Thyroid gland (tissue), 4 donors: Measurements from ENCODE around the gene RBMX.

Source experiments
- CTCF ChIP-seq, 6 experiments: fragments of 200-600 bp in 3 of 6; fragments of 450-650 bp in 3 of 6; sonication (generic) in 3 of 6; IDR thresholded peaks; one replicate each; pipeline ENCODE4 v1.5.1; 2016 to 2019; ENCODE audit warnings: antibody characterized with exemption in 6 of 6, mild to moderate bottlenecking in 2 of 6, inconsistent platforms in 1 of 6, moderate library complexity in 1 of 6
- POLR2A ChIP-seq, 2 donors: fragments of 450-650 bp; IDR thresholded peaks; one replicate each; pipeline ENCODE4 v1.6.1; 2017; ENCODE audit warnings: antibody characterized with exemption in 2 of 2, mild to moderate bottlenecking in 2 of 2, moderate library complexity in 1 of 2

- no peak for TF ChIP-seq CTCF (IDR thresholded peaks at IDR 0.05)
- no peak for TF ChIP-seq POLR2A (IDR thresholded peaks at IDR 0.05)
These were observed 10.5 kb downstream of the RBMX start for GRCh38 chrX:136870064-136870463.
